H1 (cell line): ENCODE data around the gene FIS1.

Experiments used
- MAX ChIP-seq: IDR thresholded peaks from 2 replicates; pipeline ENCODE4 v1.6.1; 2012; ENCODE audit warnings: inconsistent platforms
- USF2 ChIP-seq: IDR thresholded peaks from 2 replicates; pipeline ENCODE4 v1.6.1; 2011; ENCODE audit warnings: low read length, improper control_type of control experiment

- no peak for TF ChIP-seq USF2
- TF ChIP-seq MAX: no peak
Observed at GRCh38 chr7:101250324-101250723, 5.4 kb upstream of the FIS1 start.
